Skeletal muscle cell (primary cell): ENCODE results near the gene RPL3.
A peak's percentile ranks its signal among the peaks of the same experiment; 100 is the strongest.
"Not testable (repeated sequence)": the region's sequence is repeated elsewhere in the genome, so short reads cannot be mapped to it uniquely, and the experiment has no call there.

ENCODE experiments used
- DNase-seq: peaks from one replicate; pipeline ENCODE4 v3.0.0-alpha.2; 2010; ENCODE audit warnings: low read depth
- H3K4me3 ChIP-seq: 2 replicates; pipeline ENCODE4 v1.5.1; 2011; ENCODE audit warnings: low read depth, mild to moderate bottlenecking, control low read depth, low read length, moderate library complexity

RPL3 gene

GRCh38 chr22:39353346-39353745 lies 33.9 kb upstream of the RPL3 start:
- no peak overlapping the region for H3K4me3 ChIP-seq

GRCh38 chr22:39352306-39352891 lies 33.0 kb upstream of the RPL3 start:
- H3K4me3 ChIP-seq, result no peak overlapping the region
- DNase-seq, result no peak

More at GRCh38 chr22:39353346-39353745, 33.9 kb upstream of the RPL3 start:
- DNase-seq, result no peak

- DNase-seq, result no peak
Observed at GRCh38 chr22:39351689-39352214, 32.3 kb upstream of the RPL3 start.

GRCh38 chr22:39350757-39351688 lies 31.6 kb upstream of the RPL3 start:
- no peak for DNase-seq
- H3K4me3 ChIP-seq, result peak overlapping the region; percentile 55

More at GRCh38 chr22:39351689-39352214, 32.3 kb upstream of the RPL3 start:
- H3K4me3 ChIP-seq, result no peak overlapping the region

GRCh38 chr22:39349967-39350726 lies 30.7 kb upstream of the RPL3 start, which contains the start of gene SYNGR1:
Gene SYNGR1 (plus strand): TSS chr22:39349991. CDS start chr22:39350011, 20 bp downstream.
- DNase-seq, result no peak
- H3K4me3 ChIP-seq, result peak within 1 kb of the TSS; percentile 55

- H3K4me3 ChIP-seq, result peak overlapping the region; percentile 55
- no peak for DNase-seq
Observed at GRCh38 chr22:39349506-39349966, 30.1 kb upstream of the RPL3 start.

- H3K4me3 ChIP-seq, result peak overlapping the region; percentile 54
- DNase-seq, result no peak
Observed at GRCh38 chr22:39348909-39349505, 29.6 kb upstream of the RPL3 start.

- H3K4me3 ChIP-seq, result no peak overlapping the region
- no peak for DNase-seq
Observed at GRCh38 chr22:39345231-39345630, 25.8 kb upstream of the RPL3 start.

GRCh38 chr22:39344046-39344390 lies 24.6 kb upstream of the RPL3 start:
- no peak overlapping the region for H3K4me3 ChIP-seq
- DNase-seq, result no peak

- no peak overlapping the region for H3K4me3 ChIP-seq
- DNase-seq, result no peak
Observed at GRCh38 chr22:39343259-39344045, 24.0 kb upstream of the RPL3 start.

GRCh38 chr22:39341179-39341578 lies 21.8 kb upstream of the RPL3 start:
- no peak for DNase-seq
- H3K4me3 ChIP-seq, result no peak overlapping the region

- DNase-seq, result not testable (repeated sequence)
Observed at GRCh38 chr22:39339775-39340174, 20.4 kb upstream of the RPL3 start.

GRCh38 chr22:39336411-39336810 lies 17.0 kb upstream of the RPL3 start:
- no peak for DNase-seq
- no peak overlapping the region for H3K4me3 ChIP-seq

More at GRCh38 chr22:39339775-39340174, 20.4 kb upstream of the RPL3 start:
- not testable (repeated sequence) for H3K4me3 ChIP-seq

- H3K4me3 ChIP-seq, result no peak overlapping the region
- no peak for DNase-seq
Observed at GRCh38 chr22:39332441-39333064, 13.1 kb upstream of the RPL3 start.

GRCh38 chr22:39330553-39330952 lies 11.1 kb upstream of the RPL3 start:
- H3K4me3 ChIP-seq, DNase-seq: not testable (repeated sequence)

GRCh38 chr22:39327995-39328754 lies 8.8 kb upstream of the RPL3 start:
- no peak overlapping the region for H3K4me3 ChIP-seq
- DNase-seq, result no peak

- DNase-seq, result no peak
- H3K4me3 ChIP-seq, result no peak overlapping the region
Observed at GRCh38 chr22:39325392-39325932, 6.0 kb upstream of the RPL3 start.
